NT2/D1 (cell line): ENCODE data around the gene TTC6.

ENCODE experiments used
- SUZ12 ChIP-seq: IDR thresholded peaks from 2 replicates; pipeline ENCODE4 v1.6.1; 2011; ENCODE audit not compliant: insufficient read length, insufficient read depth; ENCODE audit errors: extremely low read depth
- YY1 ChIP-seq: IDR thresholded peaks from 2 replicates; pipeline ENCODE4 v1.6.1; 2011; ENCODE audit not compliant: insufficient read length, insufficient read depth
- ZNF274 ChIP-seq: IDR thresholded peaks from 2 replicates; pipeline ENCODE4 v1.6.1; 2011; ENCODE audit warnings: mild to moderate bottlenecking, low read depth, low read length

DNA sequence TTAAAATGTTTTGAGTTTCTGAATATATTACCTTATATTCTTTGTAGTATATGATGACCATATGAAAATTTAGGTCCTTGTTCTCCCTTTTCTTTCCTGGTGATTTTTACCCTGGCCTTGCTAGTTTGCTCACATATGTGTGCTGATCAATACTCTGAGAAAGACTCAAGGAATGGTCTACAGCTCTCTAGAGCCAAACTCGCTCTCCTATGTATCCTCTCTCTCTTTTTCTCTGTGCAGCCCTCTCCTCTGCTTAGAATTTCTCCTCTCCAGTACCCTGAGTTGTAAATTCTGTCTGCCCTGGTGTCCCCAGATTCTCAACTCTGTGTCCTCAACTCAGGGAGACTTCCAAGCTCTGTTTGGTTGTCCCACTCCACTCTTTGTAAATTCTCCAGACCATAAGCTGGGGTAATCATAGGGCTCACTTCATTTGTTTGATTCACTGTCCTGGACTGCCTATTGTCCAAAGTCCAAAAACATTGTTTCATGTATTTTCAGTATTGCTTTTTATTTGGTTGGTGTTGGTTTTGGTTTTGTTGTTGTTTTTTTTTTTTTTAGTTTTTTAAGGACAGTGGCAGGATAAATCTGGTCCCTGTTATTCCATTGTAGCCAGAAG lies 41.4 kb upstream of the TTC6 start:
- TF ChIP-seq ZNF274 = no peak
- TF ChIP-seq SUZ12 = no peak
- TF ChIP-seq YY1 = no peak
